ENCODE results near the gene SP9.

The SP9 gene
- 0 reads per million in 3 donors for total RNA-seq

DNA sequence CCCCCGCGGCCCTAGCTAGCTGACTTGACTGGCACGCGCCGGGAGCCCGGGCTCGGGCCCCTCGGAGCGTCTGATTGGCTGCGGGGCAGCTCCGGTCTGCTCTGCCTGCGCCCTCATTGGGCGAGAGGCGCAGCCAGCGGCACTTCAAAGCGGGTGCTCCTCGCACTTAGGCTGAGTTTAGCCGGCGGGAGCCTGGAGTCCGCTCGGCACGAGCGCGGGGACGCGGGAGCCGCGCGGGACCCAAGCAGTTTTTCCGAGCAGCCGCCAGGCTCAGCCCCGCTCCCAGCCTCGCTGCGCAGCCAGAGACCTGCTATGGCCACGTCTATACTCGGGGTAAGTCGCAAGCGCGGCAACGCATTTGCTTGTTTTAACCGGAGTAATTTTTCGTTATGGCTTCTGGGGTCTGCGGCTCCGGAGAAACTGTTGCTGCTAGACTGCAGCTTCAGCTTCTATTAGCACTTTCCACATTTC lies at the start of gene SP9:
Gene SP9 (plus strand): TSS at position 174 of the 471 bp plus-strand sequence. CDS start 139 bp downstream, at position 313.
- no peaks in the 10 kb centered on the region for H3K9me3 ChIP-seq (ENCODE audit: control insufficient read depth, low read length)
- H3K4me1 ChIP-seq (ENCODE audit: control insufficient read depth, insufficient read depth, low read length, poor library complexity, severe bottlenecking): peaks cover 53% of the 10 kb centered on the region
- peak within 1 kb of the TSS; percentile 13 for H3K4me3 ChIP-seq (ENCODE audit: insufficient read depth, low read depth, low read length, poor library complexity, severe bottlenecking)
- DNase-seq: no peak
- H3K27ac ChIP-seq (ENCODE audit: insufficient read depth, low read length, poor library complexity, severe bottlenecking): no peak within 1 kb of the TSS
- H3K36me3 ChIP-seq (ENCODE audit: control insufficient read depth, insufficient read depth, low read length): no peaks in the 10 kb centered on the region
- H3K27me3 ChIP-seq (replicated peaks; ENCODE audit: control insufficient read depth, insufficient read depth, low read length, poor library complexity, severe bottlenecking): peaks cover 95% of the 10 kb centered on the region

GRCh38 chr2:174286172-174286571 lies 48.6 kb upstream of the SP9 start:
- H3K36me3 ChIP-seq (ENCODE audit: control insufficient read depth, insufficient read depth, low read length): no peaks in the 10 kb centered on the region
- H3K4me1 ChIP-seq (ENCODE audit: control insufficient read depth, insufficient read depth, low read length, poor library complexity, severe bottlenecking): no peaks in the 10 kb centered on the region
- DNase-seq: no peak

GRCh38 chr2:174292908-174293307 lies 41.8 kb upstream of the SP9 start:
- Histone ChIP-seq H3K27ac (ENCODE audit: insufficient read depth, low read length, poor library complexity, severe bottlenecking) (no peak overlapping the region), H3K4me1 (ENCODE audit: control insufficient read depth, insufficient read depth, low read length, poor library complexity, severe bottlenecking) (no peaks in the 10 kb centered on the region), H3K36me3 (ENCODE audit: control insufficient read depth, insufficient read depth, low read length) (no peaks in the 10 kb centered on the region), H3K9me3 (ENCODE audit: control insufficient read depth, low read length) (no peaks in the 10 kb centered on the region), H3K4me3 (ENCODE audit: insufficient read depth, low read depth, low read length, poor library complexity, severe bottlenecking) (no peak overlapping the region), H3K27me3 (replicated peaks; ENCODE audit: control insufficient read depth, insufficient read depth, low read length, poor library complexity, severe bottlenecking) (no peaks in the 10 kb centered on the region)
- no peak for DNase-seq

More at GRCh38 chr2:174286172-174286571, 48.6 kb upstream of the SP9 start:
- Histone ChIP-seq H3K27ac (ENCODE audit: insufficient read depth, low read length, poor library complexity, severe bottlenecking) (no peak overlapping the region), H3K4me3 (ENCODE audit: insufficient read depth, low read depth, low read length, poor library complexity, severe bottlenecking) (no peak overlapping the region), H3K27me3 (replicated peaks; ENCODE audit: control insufficient read depth, insufficient read depth, low read length, poor library complexity, severe bottlenecking) (no peaks in the 10 kb centered on the region), H3K9me3 (ENCODE audit: control insufficient read depth, low read length) (no peaks in the 10 kb centered on the region)

DNA sequence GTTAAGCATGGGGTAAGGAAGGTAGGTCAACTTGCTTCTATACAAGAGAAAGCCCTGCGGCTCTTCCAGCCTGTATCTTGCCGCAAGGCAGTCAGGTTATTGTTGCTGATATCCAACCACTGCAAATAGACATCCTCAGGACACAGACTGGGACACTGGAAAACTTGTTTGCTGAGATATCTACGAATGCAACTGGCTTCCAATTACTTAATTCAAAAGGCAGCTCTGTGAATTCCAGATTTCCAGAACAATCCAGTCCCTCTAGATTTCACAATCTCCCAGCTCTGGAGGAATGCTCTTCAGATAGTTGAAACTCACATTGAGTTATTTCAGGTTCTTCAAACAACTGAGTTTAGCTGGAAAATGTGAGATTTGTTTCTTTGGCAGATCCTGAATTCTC lies 34.6 kb upstream of the SP9 start:
- DNase-seq: no peak
- Histone ChIP-seq H3K36me3 (ENCODE audit: control insufficient read depth, insufficient read depth, low read length) (no peaks in the 10 kb centered on the region), H3K4me3 (ENCODE audit: insufficient read depth, low read depth, low read length, poor library complexity, severe bottlenecking) (no peak overlapping the region), H3K27ac (ENCODE audit: insufficient read depth, low read length, poor library complexity, severe bottlenecking) (no peak overlapping the region), H3K4me1 (ENCODE audit: control insufficient read depth, insufficient read depth, low read length, poor library complexity, severe bottlenecking) (no peaks in the 10 kb centered on the region), H3K27me3 (replicated peaks; ENCODE audit: control insufficient read depth, insufficient read depth, low read length, poor library complexity, severe bottlenecking) (no peaks in the 10 kb centered on the region), H3K9me3 (ENCODE audit: control insufficient read depth, low read length) (no peaks in the 10 kb centered on the region)

DNA sequence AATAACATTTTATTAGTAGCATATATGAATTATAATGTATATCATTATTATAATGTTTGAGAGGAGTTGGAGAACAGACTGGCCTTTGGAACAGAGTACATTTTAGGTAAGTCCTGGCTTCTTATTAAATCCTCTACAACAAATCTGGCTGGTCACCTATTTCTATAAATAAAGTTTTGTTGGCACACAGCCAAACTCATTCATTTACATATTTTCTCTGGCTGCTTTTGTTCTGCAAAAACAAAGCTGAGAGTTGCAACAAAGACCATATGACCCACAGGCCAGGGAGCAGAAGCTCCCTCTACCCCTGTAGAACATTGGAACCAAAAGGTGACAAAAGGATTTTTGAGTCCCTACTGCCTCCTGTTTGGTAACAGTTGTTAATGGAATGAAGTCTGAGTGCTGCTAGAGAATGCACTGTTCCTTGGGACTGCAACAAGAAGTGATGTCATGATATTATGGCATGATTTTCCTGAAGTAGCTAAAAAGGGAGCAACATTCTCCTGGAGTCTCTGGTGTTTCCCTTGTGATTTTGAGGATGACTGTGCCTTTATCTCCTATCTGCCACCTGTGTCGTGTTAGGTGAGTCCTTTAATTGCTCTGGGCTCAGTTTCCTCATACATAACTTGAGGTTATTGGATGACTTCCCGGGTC lies 22.0 kb upstream of the SP9 start:
- Histone ChIP-seq H3K27me3 (replicated peaks; ENCODE audit: control insufficient read depth, insufficient read depth, low read length, poor library complexity, severe bottlenecking) (no peaks in the 10 kb centered on the region), H3K36me3 (ENCODE audit: control insufficient read depth, insufficient read depth, low read length) (no peaks in the 10 kb centered on the region), H3K9me3 (ENCODE audit: control insufficient read depth, low read length) (no peaks in the 10 kb centered on the region), H3K27ac (ENCODE audit: insufficient read depth, low read length, poor library complexity, severe bottlenecking) (no peak overlapping the region), H3K4me3 (ENCODE audit: insufficient read depth, low read depth, low read length, poor library complexity, severe bottlenecking) (no peak overlapping the region), H3K4me1 (ENCODE audit: control insufficient read depth, insufficient read depth, low read length, poor library complexity, severe bottlenecking) (no peaks in the 10 kb centered on the region)
- DNase-seq: no peak

DNA sequence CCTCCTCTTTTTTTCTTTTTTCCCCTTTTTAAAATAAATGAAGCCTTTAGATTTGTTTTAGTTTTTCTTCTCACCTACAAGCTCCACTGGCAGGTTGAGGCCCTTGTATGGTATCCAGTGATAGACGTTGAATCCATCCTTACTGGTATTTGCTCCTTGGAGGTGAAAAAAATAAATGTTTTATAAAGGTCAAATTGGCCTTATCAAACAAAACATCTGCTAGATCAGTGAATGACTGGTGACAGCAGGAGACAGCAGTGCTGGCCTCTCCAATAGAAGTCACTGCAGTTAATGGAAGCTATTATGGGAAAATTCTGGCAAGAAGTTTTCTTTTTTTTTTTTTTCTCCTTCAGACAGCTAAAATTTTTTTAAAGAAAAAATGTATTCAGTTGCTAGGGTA lies 12.6 kb upstream of the SP9 start:
- DNase-seq: no peak
- Histone ChIP-seq H3K9me3 (ENCODE audit: control insufficient read depth, low read length) (no peaks in the 10 kb centered on the region), H3K27me3 (replicated peaks; ENCODE audit: control insufficient read depth, insufficient read depth, low read length, poor library complexity, severe bottlenecking) (peaks cover 32% of the 10 kb centered on the region), H3K4me1 (ENCODE audit: control insufficient read depth, insufficient read depth, low read length, poor library complexity, severe bottlenecking) (peaks cover 12% of the 10 kb centered on the region), H3K4me3 (ENCODE audit: insufficient read depth, low read depth, low read length, poor library complexity, severe bottlenecking) (no peak overlapping the region), H3K27ac (ENCODE audit: insufficient read depth, low read length, poor library complexity, severe bottlenecking) (no peak overlapping the region), H3K36me3 (ENCODE audit: control insufficient read depth, insufficient read depth, low read length) (no peaks in the 10 kb centered on the region)

DNA sequence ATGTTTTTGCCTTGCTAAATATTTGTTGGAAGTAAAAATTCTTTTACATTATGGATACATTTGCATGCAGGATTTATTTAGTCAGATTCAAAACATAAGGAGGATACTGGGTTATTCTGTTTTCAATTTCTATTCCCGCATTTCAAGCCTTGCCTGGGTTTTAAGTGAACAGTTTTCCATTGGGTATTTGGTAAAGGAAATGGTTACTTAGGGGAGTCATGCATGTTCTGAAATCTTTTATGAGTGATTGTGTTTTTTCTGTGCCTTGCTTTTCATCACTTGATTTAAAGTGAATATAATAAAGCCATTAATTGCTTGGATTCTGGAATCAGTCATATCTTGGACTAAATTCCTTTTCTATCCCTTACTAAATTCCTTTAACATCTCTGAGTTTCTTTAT lies 12.0 kb upstream of the SP9 start:
- H3K9me3 ChIP-seq (ENCODE audit: control insufficient read depth, low read length): no peaks in the 10 kb centered on the region
- DNase-seq: no peak
- H3K27me3 ChIP-seq (replicated peaks; ENCODE audit: control insufficient read depth, insufficient read depth, low read length, poor library complexity, severe bottlenecking): peaks cover 38% of the 10 kb centered on the region
- H3K36me3 ChIP-seq (ENCODE audit: control insufficient read depth, insufficient read depth, low read length): no peaks in the 10 kb centered on the region
- peaks cover 17% of the 10 kb centered on the region for H3K4me1 ChIP-seq (ENCODE audit: control insufficient read depth, insufficient read depth, low read length, poor library complexity, severe bottlenecking)
- no peak overlapping the region for H3K27ac ChIP-seq (ENCODE audit: insufficient read depth, low read length, poor library complexity, severe bottlenecking)
- no peak overlapping the region for H3K4me3 ChIP-seq (ENCODE audit: insufficient read depth, low read depth, low read length, poor library complexity, severe bottlenecking)

DNA sequence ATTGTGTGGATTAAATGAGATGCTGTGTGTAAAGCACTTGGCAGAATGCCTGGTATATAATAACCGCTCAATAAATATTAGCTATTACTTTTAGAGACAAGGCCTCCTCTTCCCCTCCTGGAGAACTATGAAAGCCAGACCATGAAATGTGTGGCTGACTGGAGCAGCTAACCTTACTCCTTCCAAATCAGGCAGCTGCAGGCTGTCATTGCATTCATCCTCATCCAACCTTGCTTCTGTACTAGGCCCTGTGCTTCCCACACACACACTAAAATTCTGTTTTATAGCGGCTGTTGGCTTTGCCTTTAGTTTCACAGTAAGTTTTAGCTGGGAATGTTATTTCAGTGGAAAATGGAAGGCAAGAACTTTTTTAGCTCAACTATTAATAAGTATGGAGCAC lies 10.2 kb upstream of the SP9 start:
- no peak overlapping the region for H3K27ac ChIP-seq (ENCODE audit: insufficient read depth, low read length, poor library complexity, severe bottlenecking)
- H3K9me3 ChIP-seq (ENCODE audit: control insufficient read depth, low read length): no peaks in the 10 kb centered on the region
- no peak overlapping the region for H3K4me3 ChIP-seq (ENCODE audit: insufficient read depth, low read depth, low read length, poor library complexity, severe bottlenecking)
- peaks cover 17% of the 10 kb centered on the region for H3K4me1 ChIP-seq (ENCODE audit: control insufficient read depth, insufficient read depth, low read length, poor library complexity, severe bottlenecking)
- peaks cover 54% of the 10 kb centered on the region for H3K27me3 ChIP-seq (replicated peaks; ENCODE audit: control insufficient read depth, insufficient read depth, low read length, poor library complexity, severe bottlenecking)
- no peaks in the 10 kb centered on the region for H3K36me3 ChIP-seq (ENCODE audit: control insufficient read depth, insufficient read depth, low read length)
- DNase-seq: no peak

- no peak overlapping the region for H3K27ac ChIP-seq (ENCODE audit: insufficient read depth, low read length, poor library complexity, severe bottlenecking)
- no peak for DNase-seq
- no peaks in the 10 kb centered on the region for H3K36me3 ChIP-seq (ENCODE audit: control insufficient read depth, insufficient read depth, low read length)
- H3K4me1 ChIP-seq (ENCODE audit: control insufficient read depth, insufficient read depth, low read length, poor library complexity, severe bottlenecking): peaks cover 17% of the 10 kb centered on the region
- H3K9me3 ChIP-seq (ENCODE audit: control insufficient read depth, low read length): no peaks in the 10 kb centered on the region
- H3K27me3 ChIP-seq (replicated peaks; ENCODE audit: control insufficient read depth, insufficient read depth, low read length, poor library complexity, severe bottlenecking): peaks cover 65% of the 10 kb centered on the region
- no peak overlapping the region for H3K4me3 ChIP-seq (ENCODE audit: insufficient read depth, low read depth, low read length, poor library complexity, severe bottlenecking)
Observed at GRCh38 chr2:174325373-174326160, 9.2 kb upstream of the SP9 start.

Measured in effector memory CD4-positive, alpha-beta T cell (primary cell).